VCaP (cell line): ENCODE measurements around the gene SHANK1.
"Not testable (repeated sequence)": the region's sequence is repeated elsewhere in the genome, so short reads cannot be mapped to it uniquely, and the experiment has no call there.

Source experiments
- H3K27ac ChIP-seq: fragments of 450-650 bp; 2 replicates; pipeline ENCODE4 v1.5.1; 2017
- TF ChIP-seq, protein P1 (sequence below): fragments of 450-650 bp; conservative IDR thresholded peaks from 2 replicates; pipeline ENCODE4 v1.5.1; 2017; ENCODE audit warnings: mild to moderate bottlenecking, moderate library complexity

The SHANK1 gene

DNA sequence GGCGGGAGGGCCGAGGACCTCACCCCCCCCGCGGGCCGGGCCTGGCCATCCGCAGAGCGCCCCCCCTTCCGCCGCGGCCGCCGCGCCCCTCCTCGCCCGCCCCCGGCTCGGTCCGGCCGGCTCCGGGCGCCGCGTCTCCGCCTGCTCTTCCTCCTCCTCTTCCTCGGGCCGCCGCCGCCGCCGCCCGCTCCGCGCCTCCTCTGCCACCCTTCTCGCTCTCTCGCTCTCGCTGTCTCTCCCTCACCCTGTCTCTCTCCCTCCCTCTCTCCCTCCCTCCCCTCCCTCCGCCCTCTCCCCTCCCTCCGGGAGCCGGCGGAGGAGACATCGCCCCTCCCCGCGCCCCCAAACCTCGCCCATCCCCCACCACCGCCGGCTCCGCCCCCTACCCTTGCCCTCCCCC, at the start of gene SHANK1:
Gene SHANK1, minus strand, starts transcription at position 237 of the 400 bp plus-strand sequence. CDS start 2,883 bp downstream, outside the sequence.
- H3K27ac ChIP-seq: no peak within 1 kb of the TSS
- TF ChIP-seq, protein P1, sequence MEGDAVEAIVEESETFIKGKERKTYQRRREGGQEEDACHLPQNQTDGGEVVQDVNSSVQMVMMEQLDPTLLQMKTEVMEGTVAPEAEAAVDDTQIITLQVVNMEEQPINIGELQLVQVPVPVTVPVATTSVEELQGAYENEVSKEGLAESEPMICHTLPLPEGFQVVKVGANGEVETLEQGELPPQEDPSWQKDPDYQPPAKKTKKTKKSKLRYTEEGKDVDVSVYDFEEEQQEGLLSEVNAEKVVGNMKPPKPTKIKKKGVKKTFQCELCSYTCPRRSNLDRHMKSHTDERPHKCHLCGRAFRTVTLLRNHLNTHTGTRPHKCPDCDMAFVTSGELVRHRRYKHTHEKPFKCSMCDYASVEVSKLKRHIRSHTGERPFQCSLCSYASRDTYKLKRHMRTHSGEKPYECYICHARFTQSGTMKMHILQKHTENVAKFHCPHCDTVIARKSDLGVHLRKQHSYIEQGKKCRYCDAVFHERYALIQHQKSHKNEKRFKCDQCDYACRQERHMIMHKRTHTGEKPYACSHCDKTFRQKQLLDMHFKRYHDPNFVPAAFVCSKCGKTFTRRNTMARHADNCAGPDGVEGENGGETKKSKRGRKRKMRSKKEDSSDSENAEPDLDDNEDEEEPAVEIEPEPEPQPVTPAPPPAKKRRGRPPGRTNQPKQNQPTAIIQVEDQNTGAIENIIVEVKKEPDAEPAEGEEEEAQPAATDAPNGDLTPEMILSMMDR: no peak

DNA sequence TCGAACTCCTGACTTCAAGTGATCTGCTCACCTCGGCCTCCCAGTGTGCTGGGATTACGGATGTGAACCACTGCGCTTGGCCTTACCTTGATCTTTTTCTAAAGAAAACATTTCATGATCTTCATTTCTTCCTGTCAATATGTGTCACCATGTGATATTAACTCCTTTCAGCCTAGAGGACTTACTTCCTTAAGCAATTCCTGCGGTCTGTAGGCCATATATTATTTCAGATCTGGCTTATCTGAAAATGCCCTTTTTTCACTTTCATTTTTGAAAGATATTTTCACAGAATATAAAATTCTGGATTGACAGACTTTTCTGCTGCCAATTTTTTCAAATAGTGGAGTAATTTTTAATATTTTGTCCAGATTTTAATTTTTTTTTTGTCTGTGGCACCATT, 48.7 kb upstream of the SHANK1 start:
- TF ChIP-seq, protein P1: no peak
- H3K27ac ChIP-seq: no peak overlapping the region

DNA sequence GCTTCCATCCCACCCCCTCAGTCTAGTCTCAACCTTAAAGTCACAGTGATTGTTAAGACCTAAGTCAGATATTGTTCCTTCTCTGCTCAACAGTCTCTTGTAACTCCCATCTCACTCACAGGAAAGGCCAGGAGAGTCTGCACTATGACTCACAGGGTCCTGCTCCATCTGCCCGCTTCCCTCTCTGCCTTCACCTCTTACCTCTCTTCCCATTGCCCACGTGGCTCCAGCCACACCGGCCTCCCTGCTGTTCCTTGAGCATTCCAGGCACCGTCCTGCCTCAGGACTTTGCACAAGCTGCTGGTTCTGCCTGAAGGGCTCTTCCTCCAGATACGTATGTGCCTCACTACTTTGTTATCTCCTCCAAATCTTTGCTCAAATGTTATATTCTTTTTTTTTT, 47.7 kb upstream of the SHANK1 start:
- not testable (repeated sequence) for H3K27ac ChIP-seq

DNA sequence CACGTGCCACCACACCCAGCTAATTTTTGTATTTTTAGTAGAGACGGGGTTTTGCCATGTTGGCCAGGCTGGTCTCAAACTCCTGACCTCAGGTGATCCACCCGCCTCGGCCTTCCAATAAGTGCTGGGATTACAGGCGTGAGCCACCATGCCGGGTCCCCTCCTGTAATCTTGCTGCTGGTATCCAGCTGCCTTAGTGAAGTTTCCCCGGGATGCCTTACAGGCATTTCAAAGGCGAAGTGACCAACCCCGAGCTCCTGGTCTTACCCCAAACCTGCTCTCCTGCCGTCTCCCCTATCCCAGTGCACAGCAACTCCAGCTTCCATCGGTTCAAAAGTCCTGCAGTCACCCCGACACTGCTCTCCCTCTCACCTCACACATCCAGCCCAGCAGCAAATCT, 47.1 kb upstream of the SHANK1 start:
- not testable (repeated sequence) for H3K27ac ChIP-seq

DNA sequence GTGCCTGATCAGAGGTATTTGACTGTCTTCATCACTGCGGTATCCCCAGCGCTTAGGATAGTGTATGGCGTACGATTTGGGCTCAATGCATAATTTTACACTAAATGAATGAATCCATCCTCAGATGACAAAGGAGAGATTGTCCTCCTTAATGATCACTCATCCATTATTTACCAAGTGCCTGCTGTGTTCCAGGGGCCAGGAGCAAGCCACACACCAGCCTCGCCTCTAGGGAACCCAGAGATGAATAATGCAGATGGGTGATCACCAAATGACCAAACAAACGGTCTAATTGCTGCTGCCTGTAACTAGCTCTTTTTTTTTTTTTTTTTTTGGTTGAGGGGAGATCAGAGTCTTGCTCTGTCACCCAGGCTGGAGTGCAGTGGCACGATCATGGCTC, 44.8 kb upstream of the SHANK1 start:
- TF ChIP-seq, protein P1: no peak
- no peak overlapping the region for H3K27ac ChIP-seq

DNA sequence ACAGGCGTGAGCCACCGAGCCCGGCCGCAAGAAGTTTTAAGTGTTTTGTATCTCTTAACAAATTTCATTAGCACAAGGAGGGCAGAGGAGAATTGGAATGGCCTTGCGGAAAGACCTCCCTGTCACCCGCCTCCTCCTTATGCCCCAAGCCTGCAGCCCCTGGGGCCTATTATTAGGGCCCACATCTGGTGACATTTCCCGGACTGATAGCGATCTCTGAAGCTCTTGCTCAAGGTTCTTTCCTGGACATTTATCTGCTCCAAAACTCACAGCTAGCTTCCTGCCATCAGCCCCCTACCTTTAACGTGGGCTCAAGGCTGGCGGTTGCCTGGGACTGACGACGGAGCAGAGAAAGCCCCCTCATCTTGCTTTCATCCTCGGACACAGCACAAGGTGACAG, 43.9 kb upstream of the SHANK1 start:
- H3K27ac ChIP-seq: not testable (repeated sequence)

DNA sequence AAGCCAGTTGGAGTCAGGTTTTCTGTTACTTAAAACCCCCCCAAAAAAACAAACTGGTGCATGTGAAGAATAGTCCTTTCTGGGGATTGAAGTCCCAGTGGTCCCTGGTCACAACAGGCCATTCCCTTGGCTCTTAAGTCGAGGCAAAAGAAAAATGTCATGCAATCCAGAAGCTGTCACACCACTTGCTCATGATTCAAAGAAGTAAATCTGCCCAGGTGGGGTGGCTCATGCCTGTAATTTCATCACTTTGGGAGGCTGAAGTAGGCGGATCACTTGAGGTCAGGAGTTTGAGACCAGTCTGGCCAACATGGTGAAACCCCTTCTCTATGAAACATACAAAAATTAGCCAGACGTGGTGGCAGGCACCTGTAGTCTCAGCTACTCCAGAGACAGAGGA, 41.9 kb upstream of the SHANK1 start:
- H3K27ac ChIP-seq: not testable (repeated sequence)

DNA sequence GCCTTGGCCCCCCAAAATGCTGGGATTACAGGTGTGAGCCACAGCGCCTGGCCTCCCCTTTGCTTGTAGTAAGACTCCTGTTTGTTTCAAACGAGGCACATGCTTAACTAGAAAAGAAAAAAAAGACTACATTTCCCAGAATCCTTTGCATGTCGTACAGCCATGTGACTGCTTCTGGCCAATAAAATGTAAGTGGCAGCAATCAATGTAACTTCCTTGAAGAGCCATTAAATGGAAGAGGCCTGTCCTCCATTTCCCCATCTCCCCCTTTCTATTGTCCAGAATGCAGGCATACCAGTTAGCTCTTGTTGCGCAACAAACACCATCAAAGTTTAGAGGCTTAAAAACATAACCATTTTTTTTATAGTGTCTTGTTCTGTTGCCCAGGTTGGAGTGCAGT, 40.3 kb upstream of the SHANK1 start:
- TF ChIP-seq, protein P1: no peak

DNA sequence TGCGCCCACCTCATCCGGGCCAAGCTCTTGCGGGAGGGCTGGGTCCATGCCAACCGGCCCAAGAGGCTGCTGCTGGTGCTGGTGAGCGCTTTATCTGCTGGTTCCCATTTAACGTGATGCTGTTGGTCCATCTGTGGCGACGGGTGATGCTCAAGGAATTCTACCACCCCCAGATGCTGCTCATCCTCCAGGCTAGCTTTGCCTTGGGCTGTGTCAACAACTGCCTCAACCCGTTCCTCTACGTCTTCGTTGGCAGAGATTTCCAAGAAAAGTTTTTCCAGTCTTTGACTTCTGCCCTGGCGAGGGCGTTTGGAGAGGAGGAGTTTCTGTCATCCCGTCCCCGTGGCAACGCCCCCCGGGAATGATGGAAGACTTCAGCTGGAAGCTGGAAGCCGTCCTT, 39.5 kb upstream of the SHANK1 start:
- H3K27ac ChIP-seq: not testable (repeated sequence)

More for the DNA sequence above, 40.3 kb upstream of the SHANK1 start:
- H3K27ac ChIP-seq: no peak overlapping the region

DNA sequence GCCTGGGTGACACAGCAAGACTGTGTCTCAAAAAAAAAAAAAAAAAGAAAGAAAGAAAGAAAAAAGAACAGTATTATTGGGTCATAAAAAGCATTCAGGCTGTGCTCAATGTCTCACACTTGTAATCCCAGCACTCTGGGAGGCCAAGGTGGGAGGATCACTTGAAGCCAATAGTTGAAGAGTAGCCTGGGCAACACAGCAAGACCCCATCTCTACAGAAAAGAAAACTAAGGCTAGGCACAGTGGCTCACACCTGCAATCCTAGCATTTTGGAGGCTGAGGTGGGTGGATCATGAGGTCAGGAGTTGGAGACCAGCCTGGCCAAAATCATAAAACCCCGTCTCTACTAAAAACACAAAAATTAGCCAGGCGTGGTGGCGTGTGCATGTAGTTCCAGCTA, 38.0 kb upstream of the SHANK1 start:
- H3K27ac ChIP-seq: not testable (repeated sequence)

DNA sequence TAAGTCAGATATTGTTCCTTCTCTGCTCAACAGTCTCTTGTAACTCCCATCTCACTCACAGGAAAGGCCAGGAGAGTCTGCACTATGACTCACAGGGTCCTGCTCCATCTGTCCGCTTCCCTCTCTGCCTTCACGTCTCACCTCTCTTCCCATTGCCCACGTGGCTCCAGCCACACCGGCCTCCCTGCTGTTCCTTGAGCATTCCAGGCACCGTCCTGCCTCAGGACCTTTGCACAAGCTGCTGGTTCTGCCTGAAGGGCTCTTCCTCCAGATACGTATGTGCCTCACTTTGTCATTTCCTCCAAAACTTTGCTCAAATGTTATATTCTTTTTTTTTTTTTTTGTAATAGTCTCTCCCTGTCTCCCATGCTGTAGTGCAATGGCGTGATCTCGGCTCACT, 36.6 kb upstream of the SHANK1 start:
- not testable (repeated sequence) for H3K27ac ChIP-seq

DNA sequence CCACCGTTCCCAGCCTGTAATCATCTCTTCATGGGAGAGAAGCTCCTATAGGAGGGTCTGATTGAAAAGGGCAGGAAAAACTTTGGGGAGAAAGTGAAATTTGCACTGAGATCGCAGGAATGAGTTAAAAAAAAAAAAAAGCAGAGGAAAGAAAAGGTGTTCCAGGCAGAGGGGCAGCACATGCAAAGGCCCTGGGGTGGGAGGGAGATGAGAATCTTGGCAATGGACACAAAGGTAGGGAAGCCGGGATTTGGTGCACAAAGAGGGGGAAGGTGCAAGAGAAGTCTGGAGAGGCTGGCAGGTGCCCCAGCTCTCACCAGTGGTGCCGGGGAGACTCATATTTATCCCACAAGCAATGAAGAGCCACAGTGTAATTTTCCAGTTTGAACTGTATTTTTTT, 34.3 kb upstream of the SHANK1 start:
- TF ChIP-seq, protein P1: no peak
- H3K27ac ChIP-seq: no peak overlapping the region
